Regular cardiac myocyte (primary cell): Measurements from ENCODE around the gene SUN1. TPM values are rescaled to one million over a fixed set of nuclear protein-coding genes. Genes with fewer than 3 reads are reported as not detected.

Experiments used
- total RNA-seq: library from RNA; depleted of rRNA; stranded (reverse); fragments of >200 nt; gene quantifications from 2 replicates; pipeline ENCODE4 v1.2.3, GENCODE V29; 2014

The SUN1 gene, protein sequence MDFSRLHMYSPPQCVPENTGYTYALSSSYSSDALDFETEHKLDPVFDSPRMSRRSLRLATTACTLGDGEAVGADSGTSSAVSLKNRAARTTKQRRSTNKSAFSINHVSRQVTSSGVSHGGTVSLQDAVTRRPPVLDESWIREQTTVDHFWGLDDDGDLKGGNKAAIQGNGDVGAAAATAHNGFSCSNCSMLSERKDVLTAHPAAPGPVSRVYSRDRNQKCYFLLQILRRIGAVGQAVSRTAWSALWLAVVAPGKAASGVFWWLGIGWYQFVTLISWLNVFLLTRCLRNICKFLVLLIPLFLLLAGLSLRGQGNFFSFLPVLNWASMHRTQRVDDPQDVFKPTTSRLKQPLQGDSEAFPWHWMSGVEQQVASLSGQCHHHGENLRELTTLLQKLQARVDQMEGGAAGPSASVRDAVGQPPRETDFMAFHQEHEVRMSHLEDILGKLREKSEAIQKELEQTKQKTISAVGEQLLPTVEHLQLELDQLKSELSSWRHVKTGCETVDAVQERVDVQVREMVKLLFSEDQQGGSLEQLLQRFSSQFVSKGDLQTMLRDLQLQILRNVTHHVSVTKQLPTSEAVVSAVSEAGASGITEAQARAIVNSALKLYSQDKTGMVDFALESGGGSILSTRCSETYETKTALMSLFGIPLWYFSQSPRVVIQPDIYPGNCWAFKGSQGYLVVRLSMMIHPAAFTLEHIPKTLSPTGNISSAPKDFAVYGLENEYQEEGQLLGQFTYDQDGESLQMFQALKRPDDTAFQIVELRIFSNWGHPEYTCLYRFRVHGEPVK
- total RNA-seq: 96.2 and 116 TPM in 2 replicates

DNA sequence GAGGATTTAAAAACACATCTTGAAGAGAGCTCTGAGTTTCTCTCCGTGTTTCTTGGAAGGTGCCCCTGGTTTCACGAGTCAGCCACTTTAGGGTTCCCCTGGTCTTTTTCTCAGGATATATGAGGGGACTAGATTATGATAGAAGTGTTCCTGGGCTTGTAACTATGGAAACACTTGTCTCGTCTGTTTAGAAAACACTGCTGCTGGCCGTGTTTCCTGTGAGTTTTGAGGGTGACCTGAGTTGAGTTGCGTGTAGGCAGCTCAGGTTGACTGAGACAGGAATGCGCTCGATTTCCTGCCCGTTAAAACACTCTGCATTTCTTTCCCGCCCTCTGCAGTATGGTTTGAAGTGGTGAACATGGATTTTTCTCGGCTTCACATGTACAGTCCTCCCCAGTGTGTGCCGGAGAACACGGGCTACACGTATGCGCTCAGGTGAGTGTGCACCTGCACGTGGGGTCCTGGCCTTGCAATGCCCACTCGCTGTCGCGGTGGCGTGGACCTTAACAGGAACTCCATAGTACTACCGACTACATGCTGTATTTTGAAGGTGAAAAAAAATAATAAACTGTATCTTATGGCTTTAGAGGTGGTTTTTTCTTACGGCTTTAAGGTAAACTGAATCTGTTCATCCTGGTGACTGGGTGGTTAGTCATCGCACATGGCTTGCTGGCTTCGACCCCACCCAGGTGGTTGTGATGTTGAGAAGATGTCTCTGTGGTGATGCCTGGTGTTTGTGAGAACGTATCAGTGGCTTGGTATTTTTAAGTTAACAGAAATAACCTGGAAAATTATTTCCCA lies at the start of gene SUN1:
Gene SUN1, plus strand, starts transcription at position 310 of the 801 bp plus-strand sequence. Its CDS starts 49 bp downstream, at position 359.

DNA sequence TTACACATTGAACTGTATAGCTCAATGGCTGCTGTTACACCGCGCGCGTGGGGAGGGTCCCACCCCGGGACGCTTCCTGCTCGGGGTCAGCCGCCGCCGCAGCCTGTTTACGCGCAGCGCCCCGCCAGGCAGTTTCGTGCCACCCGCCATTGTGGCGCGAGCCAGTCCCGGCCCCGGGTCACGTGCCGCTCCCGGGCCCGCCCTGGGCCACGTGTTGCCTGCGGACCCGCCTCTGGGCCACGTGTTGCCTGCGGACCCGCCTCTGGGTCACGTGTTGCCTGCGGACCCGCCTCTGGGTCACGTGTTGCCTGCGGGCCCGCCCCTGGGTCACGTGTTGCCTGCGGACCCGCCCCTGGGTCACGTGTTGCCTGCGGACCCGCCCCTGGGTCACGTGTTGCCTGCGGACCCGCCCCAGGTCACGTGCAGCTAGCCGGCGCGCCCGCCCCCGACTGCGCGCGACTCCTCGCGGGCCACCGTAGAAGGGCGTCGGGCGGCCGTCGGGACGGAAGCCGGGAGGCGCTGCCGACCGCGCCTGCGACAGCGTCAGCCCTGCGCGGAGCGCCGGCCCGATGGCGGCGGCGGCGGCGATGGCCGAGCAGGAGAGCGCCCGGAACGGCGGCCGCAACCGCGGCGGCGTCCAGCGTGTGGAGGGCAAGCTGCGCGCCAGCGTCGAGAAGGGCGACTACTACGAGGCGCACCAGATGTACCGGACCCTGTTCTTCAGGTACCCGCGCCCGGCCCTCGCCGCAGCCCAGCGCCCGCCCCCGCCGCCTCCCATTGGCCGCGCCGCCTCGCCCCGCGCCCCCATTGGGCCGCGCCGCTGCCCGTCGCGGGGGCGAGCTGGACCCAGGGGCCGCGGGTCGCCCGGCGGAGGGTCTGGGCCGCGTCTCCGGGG lies 44.0 kb downstream of the SUN1 start, which contains the start of gene GET4:
Gene GET4, plus strand, starts transcription at position 478 of the 895 bp plus-strand sequence. Its CDS starts 92 bp downstream, at position 570.

Other genes with a start within 250 kb of the SUN1 start
- gene DNAAF5, start 105.8 kb upstream of the SUN1 start, total RNA-seq: 11.6 and 25.3 TPM in 2 replicates
- gene PRKAR1B, start 105.2 kb upstream of the SUN1 start, total RNA-seq: 10.7 and 13.2 TPM in 2 replicates
- 18.3 and 26.1 TPM in 2 replicates for gene GET4, start 44.1 kb downstream of the SUN1 start, total RNA-seq
- gene ADAP1, start 122.2 kb downstream of the SUN1 start, total RNA-seq: 4.4 and 16.3 TPM in 2 replicates
- gene COX19, start 143.1 kb downstream of the SUN1 start, total RNA-seq: 6.5 and 10.4 TPM in 2 replicates
- gene CYP2W1, start 150.7 kb downstream of the SUN1 start, total RNA-seq: not detected in 2 replicates
- gene GPR146, start 212.1 kb downstream of the SUN1 start, total RNA-seq: 4.0 and 9.0 TPM in 2 replicates